Adrenal gland (tissue), 5 donors: ENCODE results near the gene SLC35F1.

Source experiments
- CTCF ChIP-seq, 6 experiments: fragments of 450-650 bp in 4 of 6; fragments of 200-600 bp in 2 of 6; sonication (generic) in 1 of 6; IDR thresholded peaks; 1 replicate in 5 of 6; 2 replicates in 1 of 6; pipeline versions ENCODE4 v1.5.1 to v1.8.0; 2016 to 2021; ENCODE audit warnings: antibody characterized with exemption in 6 of 6, mild to moderate bottlenecking in 2 of 6, moderate library complexity in 1 of 6
- POLR2A ChIP-seq, 2 donors: fragments of 450-650 bp; IDR thresholded peaks; one replicate each; pipeline ENCODE4 v1.6.1; 2017; ENCODE audit warnings: antibody characterized with exemption in 2 of 2, mild to moderate bottlenecking in 2 of 2, moderate library complexity in 1 of 2
- donor health status: DM: no; HTN: no; CAD: no.

- TF ChIP-seq CTCF (IDR thresholded peaks at IDR 0.05) (no peak), POLR2A (IDR thresholded peaks at IDR 0.05) (no peak)
These were observed 228.3 kb downstream of the SLC35F1 start for GRCh38 chr6:118135371-118135770.
